PC-3 (cell line): ENCODE measurements around the gene CFAP20DC. TPM values are rescaled to one million over a fixed set of nuclear protein-coding genes. Genes with fewer than 3 reads are reported as not detected.
"Not testable (repeated sequence)": the region's sequence is repeated elsewhere in the genome, so short reads cannot be mapped to it uniquely, and the experiment has no call there.

Source experiments
- ATAC-seq: fragments of 200-7000 bp; cut with Tn5 transposase; 2 replicates; pipeline ENCODE4 v1.9.1; 2020; ENCODE audit warnings: mild to moderate bottlenecking, moderate library complexity
- BruUV-seq: library from RNA; stranded (reverse); fragments of 400-500 nt; replicated peaks from 2 replicates; lab custom pipeline; 2021; lab: Mats Ljungman, UMichigan
- CTCF ChIA-PET: fragments of 300-600 bp; sonication (Branson Sonifier 250); formaldehyde crosslinking; loops from one replicate; lab custom pipeline; 2022; ENCODE audit warnings: antibody characterized with exemption; lab: Charles Lee
- POLR2A ChIA-PET: fragments of 300-600 bp; sonication (Branson Sonifier 250); formaldehyde crosslinking; loops from one replicate; lab custom pipeline; 2022; ENCODE audit warnings: antibody characterized with exemption; ENCODE audit not compliant: unreplicated experiment; lab: Charles Lee
- DNase-seq: peaks from one replicate; pipeline ENCODE4 v3.0.0-alpha.2; 2015
- H2AFZ ChIP-seq: fragments of 300-600 bp; sonication (generic); 2 replicates; pipeline ENCODE4 v1.6.0; 2016; ENCODE audit warnings: antibody characterized with exemption, low read length
- H3F3A ChIP-seq: fragments of 300-600 bp; sonication (generic); one replicate; pipeline ENCODE4 v1.6.0; 2017; ENCODE audit warnings: antibody characterized with exemption, low read length, control low read depth, mild to moderate bottlenecking; ENCODE audit not compliant: unreplicated experiment
- H3K27ac ChIP-seq: fragments of 300-600 bp; sonication (generic); 2 replicates; pipeline ENCODE4 v1.5.1; 2016; ENCODE audit warnings: mild to moderate bottlenecking, low read length
- H3K27me3 ChIP-seq: fragments of 300-600 bp; sonication (generic); 2 replicates; pipeline ENCODE4 v1.6.1; 2016; ENCODE audit warnings: low read length, mixed read lengths
- H3K36me3 ChIP-seq: fragments of 300-600 bp; sonication (generic); 2 replicates; pipeline ENCODE4 v1.6.1; 2016; ENCODE audit warnings: low read depth, mixed run types, low read length, mixed read lengths
- H3K4me1 ChIP-seq: fragments of 300-600 bp; sonication (generic); 2 replicates; pipeline ENCODE4 v1.5.1; 2016; ENCODE audit warnings: low read length; ENCODE audit not compliant: insufficient read depth
- H3K4me2 ChIP-seq: fragments of 300-600 bp; sonication (generic); 2 replicates; pipeline ENCODE4 v1.6.0; 2016; ENCODE audit warnings: low read length
- H3K4me3 ChIP-seq: fragments of 300-600 bp; sonication (generic); 2 replicates; pipeline ENCODE4 v1.5.1; 2016; ENCODE audit warnings: mild to moderate bottlenecking, low read length, mixed read lengths
- H3K79me2 ChIP-seq: fragments of 300-600 bp; sonication (generic); 2 replicates; pipeline ENCODE4 v1.6.1; 2017; ENCODE audit warnings: low read length, mixed read lengths
- H3K9ac ChIP-seq: fragments of 300-600 bp; sonication (generic); 2 replicates; pipeline ENCODE4 v1.6.0; 2016; ENCODE audit warnings: mild to moderate bottlenecking, low read length
- H3K9me2 ChIP-seq: fragments of 300-600 bp; sonication (generic); replicated peaks from 2 replicates; pipeline ENCODE4 v1.6.1; 2016; ENCODE audit warnings: mixed run types, low read length, mixed read lengths
- H3K9me3 ChIP-seq: fragments of 300-600 bp; sonication (generic); 2 replicates; pipeline ENCODE4 v1.6.1; 2016; ENCODE audit warnings: low read length, mixed read lengths
- H4K20me1 ChIP-seq: fragments of 300-600 bp; sonication (generic); 2 replicates; pipeline ENCODE4 v1.6.1; 2016; ENCODE audit warnings: low read length, mixed read lengths
- EZH2 ChIP-seq: fragments of 300-600 bp; sonication (generic); IDR thresholded peaks from one replicate; pipeline ENCODE4 v1.6.1; 2017; ENCODE audit warnings: antibody characterized with exemption, mild to moderate bottlenecking, low read length; ENCODE audit not compliant: unreplicated experiment
- EZH2phosphoT487 ChIP-seq: fragments of 300-600 bp; sonication (generic); IDR thresholded peaks from 2 replicates; pipeline ENCODE4 v1.6.1; 2018; ENCODE audit warnings: mild to moderate bottlenecking, antibody characterized with exemption, low read length, borderline replicate concordance
- intact Hi-C: fragments of 100-400 bp; cut with micrococcal nuclease; formaldehyde crosslinking; loops from 2 replicates; pipeline ENCODE4 v1.9.0; 2023
- total RNA-seq: library from RNA; depleted of rRNA; stranded (reverse); fragments of >200 nt; gene quantifications from 2 replicates; pipeline ENCODE4 v1.2.3, GENCODE V29; 2014
- TF ChIP-seq, protein P1 (sequence below): fragments of 300-600 bp; sonication (generic); conservative IDR thresholded peaks from 2 replicates; pipeline ENCODE4 v1.5.1; 2017; ENCODE audit warnings: antibody characterized with exemption, low read depth, mild to moderate bottlenecking, low read length

CFAP20DC gene
- total RNA-seq, 1 experiment from 2014 or later, result 15.4 TPM

DNA sequence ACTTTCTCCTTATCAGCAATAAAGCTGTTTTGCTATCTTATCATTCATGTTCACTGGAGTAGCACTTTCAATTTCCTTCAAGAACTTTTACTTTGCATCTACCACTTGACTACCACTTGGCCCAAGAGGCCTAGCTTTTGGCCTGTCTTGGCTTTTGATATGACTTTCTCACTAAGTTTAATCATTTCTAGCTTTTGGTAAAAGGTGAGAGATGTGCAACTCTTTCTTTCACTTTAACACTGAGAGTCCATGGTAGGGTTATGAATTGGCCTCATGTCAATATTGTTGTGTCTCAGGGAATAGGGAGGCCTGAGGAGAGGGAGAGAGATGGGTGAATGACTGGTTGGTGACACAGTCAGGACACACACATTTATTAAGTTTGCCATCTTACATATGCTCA, 352.3 kb downstream of the CFAP20DC start:
- 0 out of 2 replicates have a peak, but pooled peaks cover 3% of the 10 kb centered on the region for H3K9me3 ChIP-seq
- intact Hi-C loops, result no loop called here
- TF ChIP-seq, protein P1, sequence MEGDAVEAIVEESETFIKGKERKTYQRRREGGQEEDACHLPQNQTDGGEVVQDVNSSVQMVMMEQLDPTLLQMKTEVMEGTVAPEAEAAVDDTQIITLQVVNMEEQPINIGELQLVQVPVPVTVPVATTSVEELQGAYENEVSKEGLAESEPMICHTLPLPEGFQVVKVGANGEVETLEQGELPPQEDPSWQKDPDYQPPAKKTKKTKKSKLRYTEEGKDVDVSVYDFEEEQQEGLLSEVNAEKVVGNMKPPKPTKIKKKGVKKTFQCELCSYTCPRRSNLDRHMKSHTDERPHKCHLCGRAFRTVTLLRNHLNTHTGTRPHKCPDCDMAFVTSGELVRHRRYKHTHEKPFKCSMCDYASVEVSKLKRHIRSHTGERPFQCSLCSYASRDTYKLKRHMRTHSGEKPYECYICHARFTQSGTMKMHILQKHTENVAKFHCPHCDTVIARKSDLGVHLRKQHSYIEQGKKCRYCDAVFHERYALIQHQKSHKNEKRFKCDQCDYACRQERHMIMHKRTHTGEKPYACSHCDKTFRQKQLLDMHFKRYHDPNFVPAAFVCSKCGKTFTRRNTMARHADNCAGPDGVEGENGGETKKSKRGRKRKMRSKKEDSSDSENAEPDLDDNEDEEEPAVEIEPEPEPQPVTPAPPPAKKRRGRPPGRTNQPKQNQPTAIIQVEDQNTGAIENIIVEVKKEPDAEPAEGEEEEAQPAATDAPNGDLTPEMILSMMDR, result no peak
- TF ChIP-seq EZH2phosphoT487 (no peak), EZH2 (no peak)
- H3K9me2 ChIP-seq, result no peaks in the 10 kb centered on the region
- DNase-seq (no peak), ATAC-seq (no peak)
- no peak overlapping the region for H3K4me2 ChIP-seq
- H4K20me1 ChIP-seq, result no peaks in the 10 kb centered on the region
- H3K36me3 ChIP-seq, result no peaks in the 10 kb centered on the region
- H3K27me3 ChIP-seq, result no peaks in the 10 kb centered on the region
- POLR2A ChIA-PET, result no interaction called here
- H3K4me3 ChIP-seq, result no peak overlapping the region
- BruUV-seq, result no TSS peak
- H3K4me1 ChIP-seq, result no peaks in the 10 kb centered on the region
- no peak overlapping the region for H2AFZ ChIP-seq
- H3F3A ChIP-seq, result no peaks in the 10 kb centered on the region
- no peaks in the 10 kb centered on the region for H3K79me2 ChIP-seq
- H3K27ac ChIP-seq, result no peak overlapping the region
- CTCF ChIA-PET, result no interaction called here
- H3K9ac ChIP-seq, result no peak overlapping the region

DNA sequence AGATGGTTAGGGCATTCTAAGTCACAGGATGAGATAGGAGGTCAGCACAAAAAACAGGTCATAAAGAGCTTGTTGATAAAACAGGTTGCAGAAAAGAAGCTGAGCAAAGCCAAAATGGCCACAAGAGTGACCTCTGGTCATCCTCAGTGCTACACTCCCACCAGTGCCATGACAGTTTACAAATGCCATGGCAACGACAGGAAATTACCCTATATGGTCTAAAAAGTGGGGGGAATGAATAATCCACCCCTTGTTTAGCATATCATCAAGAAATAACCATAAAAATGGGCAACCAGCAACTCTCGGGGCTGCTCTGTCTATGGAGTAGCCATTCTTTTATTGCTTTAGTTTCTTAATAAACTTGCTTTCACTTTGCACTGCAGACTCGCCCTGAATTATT, 353.0 kb downstream of the CFAP20DC start:
- BruUV-seq, H3K27ac ChIP-seq, H3K9me2 ChIP-seq, H3K79me2 ChIP-seq, H3K4me2 ChIP-seq, ATAC-seq, H3F3A ChIP-seq, POLR2A ChIA-PET, H3K4me1 ChIP-seq, H3K9ac ChIP-seq, H3K27me3 ChIP-seq, DNase-seq, H3K4me3 ChIP-seq, CTCF ChIA-PET, H3K9me3 ChIP-seq, H2AFZ ChIP-seq, H3K36me3 ChIP-seq, intact Hi-C loops, H4K20me1 ChIP-seq: not testable (repeated sequence)

DNA sequence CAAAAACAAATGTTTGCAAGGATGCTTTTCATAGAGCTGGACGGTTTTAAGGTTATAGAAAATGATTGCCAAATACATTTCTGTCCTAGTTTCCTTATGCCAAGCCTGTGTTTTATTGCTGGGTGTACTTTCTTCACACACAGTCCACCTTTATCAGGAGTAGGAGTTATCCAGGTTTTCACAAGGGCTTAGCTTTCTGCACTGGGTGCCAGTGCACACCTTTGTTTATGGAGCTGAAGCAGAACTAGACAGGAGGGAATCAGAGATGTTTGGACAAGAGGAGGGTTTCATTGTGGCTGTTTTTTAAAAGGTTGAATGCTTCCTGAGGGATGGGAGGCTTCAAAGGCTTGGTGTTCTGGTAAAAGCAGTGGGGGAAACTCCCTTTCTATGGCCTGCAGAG, 353.7 kb downstream of the CFAP20DC start:
- no peak for DNase-seq
- no peak; the same call in 1 of the 2 replicates for ATAC-seq
- Histone ChIP-seq H3K79me2 (no peaks in the 10 kb centered on the region), H3K9me2 (no peaks in the 10 kb centered on the region), H3K4me2 (no peak overlapping the region), H3K9me3 (peaks cover 13% of the 10 kb centered on the region), H3K36me3 (0 out of 2 replicates have a peak, but pooled peaks cover 3% of the 10 kb centered on the region), H3K4me1 (no peaks in the 10 kb centered on the region), H3K27ac (no peak overlapping the region), H3K9ac (no peak overlapping the region), H3F3A (no peaks in the 10 kb centered on the region), H2AFZ (no peak overlapping the region), H3K27me3 (no peaks in the 10 kb centered on the region), H4K20me1 (no peaks in the 10 kb centered on the region), H3K4me3 (no peak overlapping the region)
- TF ChIP-seq EZH2phosphoT487, result no peak
- TF ChIP-seq EZH2, result no peak
- TF ChIP-seq, protein P1, result no peak
- ChIA-PET POLR2A (no interaction called here), CTCF (no interaction called here)
- intact Hi-C loops, result no loop called here
- BruUV-seq, result no TSS peak

DNA sequence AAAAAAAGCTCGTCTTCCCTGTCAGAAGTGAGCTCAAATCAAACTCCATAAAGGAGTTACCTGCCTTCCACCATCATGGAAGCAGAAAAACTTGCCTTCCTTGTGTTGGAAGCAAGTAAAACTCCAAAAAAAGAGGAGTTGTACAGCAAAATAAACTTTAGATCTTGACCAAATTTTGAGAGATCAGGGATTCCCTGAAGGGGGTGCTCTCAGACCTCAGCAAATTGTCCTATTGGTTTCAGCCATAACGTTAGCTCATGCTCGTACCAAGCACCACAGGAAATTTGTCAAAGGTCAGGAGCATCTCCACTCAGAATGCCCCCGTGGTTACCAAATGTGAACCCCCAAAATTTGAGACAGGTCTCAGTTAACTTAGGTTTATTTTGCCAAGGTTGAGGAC, 354.5 kb downstream of the CFAP20DC start:
- H4K20me1 ChIP-seq, H3K9ac ChIP-seq, H3K9me2 ChIP-seq, H3K4me2 ChIP-seq, H2AFZ ChIP-seq, CTCF ChIA-PET, H3K79me2 ChIP-seq, H3F3A ChIP-seq, H3K4me3 ChIP-seq, H3K4me1 ChIP-seq, ATAC-seq, H3K27me3 ChIP-seq, BruUV-seq, intact Hi-C loops, H3K36me3 ChIP-seq, DNase-seq, H3K27ac ChIP-seq: not testable (repeated sequence)
- POLR2A ChIA-PET, result interaction anchor here (0.6 kb wide), 2 partner anchors 328 to 406 kb away, joined by 3 to 5 read pairs; no protein-coding TSS in a partner anchor
- H3K9me3 ChIP-seq, result peaks cover 21% of the 10 kb centered on the region
